Left cardiac atrium (tissue), 4 donors: ENCODE measurements around the gene KIF13A. TPM values are rescaled to one million over a fixed set of nuclear protein-coding genes. Genes with fewer than 3 reads are reported as not detected.

Experiments used
- ATAC-seq, 2 donors: fragments of 200-7000 bp; cut with Tn5 transposase; one replicate each; pipeline ENCODE4 v1.9.1; 2020; ENCODE audit warnings: mild to moderate bottlenecking in 2 of 2, moderate library complexity in 2 of 2
- DNase-seq: peaks from one replicate; pipeline ENCODE4 v3.0.0-alpha.2; 2020
- intact Hi-C, 2 donors: fragments of 100-400 bp; cut with DNase I; formaldehyde crosslinking; loops; one replicate each; pipeline versions ENCODE4 v1.14.1 to v1.15.1; 2022 to 2023
- total RNA-seq, 2 donors: library from RNA; stranded (reverse); fragmentation: NEBNext Ultra II Directional; extraction: Animal tissue kit (Norgen Biotek cat#: 25700); gene quantifications; one replicate each; pipeline ENCODE4 v1.2.1, GENCODE V29; 2021
- donor health status: DM: no; HTN: yes; CAD: no.
- donor health status: DM: no; HTN: yes; CAD: no; lungs with severe emphysema.
- donor health status: DM: yes; HTN: yes; CAD: no.
- donor health status: Dilated cardiomyopathy.

The KIF13A gene
- total RNA-seq, 2 donors from 2014 or later, result 60.5 to 64.7 TPM

GRCh38 chr6:17730078-17730704 lies 257.2 kb downstream of the KIF13A start:
- intact Hi-C loops, result no loop called here
- DNase-seq (no peak), ATAC-seq (no peak)

- DNase-seq (no peak), ATAC-seq (no peak)
- intact Hi-C loops, result no loop called here
Observed at GRCh38 chr6:17729223-17730077, 258.0 kb downstream of the KIF13A start.

GRCh38 chr6:17728551-17729222 lies 258.7 kb downstream of the KIF13A start:
- intact Hi-C loops, result no loop called here
- DNase-seq (no peak), ATAC-seq (no peak)

DNA sequence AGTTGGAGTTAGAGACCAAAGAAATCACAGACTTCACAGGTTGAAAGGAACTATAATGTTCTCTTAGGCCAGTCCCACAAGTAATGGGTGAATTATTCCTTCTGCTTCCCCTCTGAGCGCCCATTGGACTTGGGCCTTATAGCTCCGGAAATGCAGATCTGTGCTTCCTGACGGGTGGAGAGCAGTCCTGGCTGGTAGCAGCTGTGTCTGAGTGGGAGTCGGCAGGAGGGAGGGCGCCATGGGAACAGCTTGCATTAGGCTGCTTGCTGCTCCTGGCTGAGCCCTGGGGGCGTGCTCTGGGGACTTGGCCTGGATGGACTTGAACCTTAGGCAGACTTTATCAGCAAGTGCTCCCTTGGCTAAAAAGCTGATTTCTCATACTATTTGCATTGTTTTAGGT lies 262.4 kb downstream of the KIF13A start:
- intact Hi-C loops, result no loop called here
- ATAC-seq (peak; percentile 71 to 96), DNase-seq (peak; percentile 59)

- intact Hi-C loops, result no loop called here
- ATAC-seq, result no peak
- no peak for DNase-seq
Observed at GRCh38 chr6:17724341-17724740, 263.1 kb downstream of the KIF13A start.

DNA sequence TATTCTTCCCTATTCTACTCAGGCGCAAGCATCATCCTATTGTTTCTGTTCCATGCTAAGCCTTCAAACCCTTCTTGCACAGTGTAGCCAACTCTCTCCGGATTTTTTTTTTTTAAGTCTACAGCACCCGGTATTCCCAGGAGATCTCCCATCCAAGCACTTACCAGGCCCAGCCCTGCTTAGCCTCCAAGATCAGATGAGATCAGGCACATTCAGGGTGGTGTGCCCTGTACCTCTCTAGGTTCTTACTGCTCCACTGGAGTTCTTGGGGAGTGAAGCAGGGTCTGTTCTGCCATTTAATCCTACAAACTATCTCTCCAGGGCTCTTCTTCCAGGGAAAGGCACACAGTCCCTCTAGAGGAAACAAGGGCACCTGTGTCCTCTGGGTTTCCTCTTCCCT lies 265.8 kb downstream of the KIF13A start:
- intact Hi-C loops, result no loop called here
- DNase-seq, result no peak
- ATAC-seq, result no peak

GRCh38 chr6:17719323-17720041 lies 268.0 kb downstream of the KIF13A start:
- no peak for DNase-seq
- ATAC-seq, result no peak
- intact Hi-C loops, result no loop called here

DNA sequence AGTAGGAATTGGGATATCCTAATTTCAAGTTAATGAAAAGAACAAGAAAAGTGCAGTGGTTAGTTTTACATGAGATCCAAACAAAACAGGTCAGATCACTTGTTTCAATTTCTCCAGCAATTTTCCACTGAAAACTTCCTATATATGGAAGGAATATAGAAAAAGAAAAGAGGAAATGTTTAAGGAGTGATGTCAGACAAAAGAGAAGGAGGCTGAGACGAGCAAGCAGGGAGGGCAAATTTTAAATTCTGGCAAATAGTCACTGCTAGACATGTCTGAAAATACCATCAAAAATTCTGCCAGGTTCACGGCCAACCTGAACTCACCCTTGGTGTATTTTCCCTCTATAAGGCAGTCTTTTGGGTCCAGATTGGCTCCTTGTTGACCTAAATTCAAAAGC lies 271.2 kb downstream of the KIF13A start:
- no peak for DNase-seq
- intact Hi-C loops, result no loop called here
- ATAC-seq, result no peak

DNA sequence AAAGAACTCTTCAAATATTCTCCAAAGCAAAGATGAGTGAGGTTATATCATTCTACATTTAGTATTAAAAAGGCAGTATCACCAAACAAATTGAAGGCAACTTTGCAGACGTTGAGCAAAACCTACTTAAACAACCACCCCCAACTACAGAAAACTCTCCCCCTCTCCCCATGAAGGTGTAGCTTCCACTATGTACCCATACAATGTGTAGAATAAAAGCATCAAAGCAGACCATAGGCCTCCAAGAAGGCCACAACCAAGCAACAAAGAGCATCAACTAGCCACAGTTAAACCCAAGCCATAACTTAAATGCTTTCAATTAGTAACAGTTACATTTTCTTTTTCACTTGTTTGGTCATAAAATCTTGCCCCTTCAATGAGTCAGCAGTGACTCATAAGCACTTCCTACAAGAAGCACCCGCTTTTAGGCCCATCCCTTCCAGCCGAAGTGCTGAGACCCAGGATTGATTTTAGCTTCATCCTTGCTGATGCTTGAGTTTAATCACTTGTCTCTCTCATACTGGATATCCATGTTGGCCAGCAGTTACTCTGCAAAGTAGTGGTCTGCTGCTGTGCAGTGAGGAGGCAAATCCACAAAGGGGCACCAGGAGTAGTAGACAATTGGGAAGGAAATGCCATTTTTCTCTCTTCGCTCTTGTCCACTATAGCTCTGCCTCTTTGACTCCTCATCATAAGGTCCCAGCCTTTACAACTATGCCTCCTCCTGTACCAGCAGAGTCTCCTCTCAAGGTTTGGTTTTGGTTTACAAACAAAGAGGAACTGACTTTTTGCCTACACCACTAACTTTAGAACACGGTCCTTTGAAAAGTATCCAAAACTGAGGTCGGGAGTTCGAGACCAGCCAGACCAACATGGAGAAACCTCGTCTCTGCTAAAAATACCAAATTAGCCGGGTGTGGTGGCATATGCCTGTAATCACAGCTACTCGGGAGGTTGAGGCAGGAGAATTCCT lies 272.3 kb downstream of the KIF13A start:
- intact Hi-C loops, result no loop called here
- no peak for DNase-seq
- peak in 1 of 2 donors; percentile 52 for ATAC-seq

DNA sequence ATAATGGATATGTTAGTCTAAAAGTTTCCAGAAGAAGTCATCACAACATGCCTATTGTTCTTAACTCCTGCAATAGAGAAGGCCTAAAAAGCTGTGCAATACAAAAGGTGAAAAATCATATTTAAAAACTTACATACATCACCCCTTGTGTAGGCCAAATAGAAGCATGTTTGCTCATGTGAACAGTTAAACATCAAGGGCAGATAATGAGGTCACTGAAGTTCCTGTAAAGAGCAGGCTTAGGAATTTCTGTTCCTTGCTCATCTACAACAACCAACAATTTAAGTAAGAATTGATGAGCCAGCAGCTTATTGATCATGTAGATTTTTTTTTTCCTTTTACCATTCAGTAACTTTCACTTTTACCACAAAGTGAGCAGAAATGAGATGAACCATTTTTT lies 273.3 kb downstream of the KIF13A start:
- DNase-seq, result no peak
- ATAC-seq, result no peak
- intact Hi-C loops, result no loop called here

DNA sequence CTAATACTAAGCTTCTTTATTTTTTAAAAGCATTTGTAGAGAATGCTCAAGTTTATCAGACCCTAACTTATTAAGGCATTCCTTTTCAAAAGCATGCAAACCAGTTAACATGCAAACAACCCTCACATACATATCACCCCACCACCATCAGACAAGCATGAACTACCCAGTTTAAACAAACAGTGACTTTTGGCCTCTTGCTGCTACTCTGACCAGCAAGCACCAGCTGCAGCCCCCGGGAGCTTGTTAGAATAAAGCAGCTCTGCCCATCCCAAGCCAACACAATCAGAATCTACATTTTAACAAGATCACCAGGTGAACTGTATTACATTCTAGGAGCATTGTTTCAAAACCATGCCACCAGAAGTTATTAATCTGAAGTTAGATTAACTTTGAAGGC lies 274.9 kb downstream of the KIF13A start:
- DNase-seq (no peak), ATAC-seq (no peak)
- intact Hi-C loops, result no loop called here

- ATAC-seq (no peak), DNase-seq (no peak)
- intact Hi-C loops, result no loop called here
Observed at GRCh38 chr6:17710331-17710730, 277.1 kb downstream of the KIF13A start.

- DNase-seq (no peak), ATAC-seq (no peak)
- intact Hi-C loops, result loop anchor here in 1 of 2 donors (5.0 kb wide), 1 partner anchor 107 kb away; the partner anchor contains the start of gene FAM8A1
Observed at GRCh38 chr6:17709476-17709875, 278.0 kb downstream of the KIF13A start.

Other genes starting within 250 kb of the KIF13A start
- gene NHLRC1, start 135.0 kb upstream of the KIF13A start, total RNA-seq, result 1 to 10 TPM; 1.6 to 1.9 TPM
- 10 to 100 TPM; 15.2 TPM for gene TPMT, start 167.4 kb upstream of the KIF13A start, total RNA-seq
- 10 to 100 TPM; 13.1 to 14.0 TPM for gene KDM1B, start 167.8 kb upstream of the KIF13A start, total RNA-seq